ENCODE measurements around the gene NAV1.
"Not testable (repeated sequence)": the region's sequence is repeated elsewhere in the genome, so short reads cannot be mapped to it uniquely, and the experiment has no call there.

Gene NAV1

GRCh38 chr1:201538612-201539551 lies at the start of gene NAV1:
Gene NAV1 (plus strand): TSS chr1:201539127. CDS start chr1:201622885, 83,758 bp downstream.
- DNase-seq (ENCODE audit: low read depth in 3 of 3), result no peak

- DNase-seq (ENCODE audit: low read depth in 3 of 3), result no peak
Measured at GRCh38 chr1:201489643-201490261, 49.2 kb upstream of the NAV1 start.

GRCh38 chr1:201490708-201491131 lies 48.2 kb upstream of the NAV1 start:
- no peak for DNase-seq (ENCODE audit: low read depth in 3 of 3)

- DNase-seq (ENCODE audit: low read depth in 3 of 3), result no peak
Measured at GRCh38 chr1:201491896-201492511, 46.9 kb upstream of the NAV1 start.

- not testable (repeated sequence) for DNase-seq (ENCODE audit: low read depth in 3 of 3)
Measured at GRCh38 chr1:201493026-201493656, 45.8 kb upstream of the NAV1 start.

- DNase-seq (ENCODE audit: low read depth in 3 of 3), result no peak
Measured at GRCh38 chr1:201493757-201494617, 44.9 kb upstream of the NAV1 start.

GRCh38 chr1:201495551-201496295 lies 43.2 kb upstream of the NAV1 start:
- DNase-seq (ENCODE audit: low read depth in 3 of 3), result no peak

GRCh38 chr1:201496296-201496690 lies 42.6 kb upstream of the NAV1 start:
- no peak for DNase-seq (ENCODE audit: low read depth in 3 of 3)

- DNase-seq (ENCODE audit: low read depth in 3 of 3), result no peak
Measured at GRCh38 chr1:201497935-201498509, 40.9 kb upstream of the NAV1 start.

GRCh38 chr1:201498621-201499020 lies 40.3 kb upstream of the NAV1 start:
- no peak for DNase-seq (ENCODE audit: low read depth in 3 of 3)

- DNase-seq (ENCODE audit: low read depth in 3 of 3), result no peak
Measured at GRCh38 chr1:201499191-201499590, 39.7 kb upstream of the NAV1 start.

- no peak for DNase-seq (ENCODE audit: low read depth in 3 of 3)
Measured at GRCh38 chr1:201499795-201500669, 38.9 kb upstream of the NAV1 start.

- DNase-seq (ENCODE audit: low read depth in 3 of 3), result no peak
Measured at GRCh38 chr1:201500670-201501120, 38.2 kb upstream of the NAV1 start.

- DNase-seq (ENCODE audit: low read depth in 3 of 3), result no peak
Measured at GRCh38 chr1:201501144-201501543, 37.8 kb upstream of the NAV1 start.

GRCh38 chr1:201501812-201502510 lies 37.0 kb upstream of the NAV1 start:
- no peak for DNase-seq (ENCODE audit: low read depth in 3 of 3)

- no peak for DNase-seq (ENCODE audit: low read depth in 3 of 3)
Measured at GRCh38 chr1:201502511-201502857, 36.4 kb upstream of the NAV1 start.

- DNase-seq (ENCODE audit: low read depth in 3 of 3), result no peak
Measured at GRCh38 chr1:201503397-201504176, 35.3 kb upstream of the NAV1 start.
